ENCODE results near the gene KDM7A. TPM values are rescaled to one million over a fixed set of nuclear protein-coding genes. Genes with fewer than 3 reads are reported as not detected.

The KDM7A gene
- total RNA-seq, 2 donors from 2014 or later, result 12.8 to 15.4 TPM

DNA sequence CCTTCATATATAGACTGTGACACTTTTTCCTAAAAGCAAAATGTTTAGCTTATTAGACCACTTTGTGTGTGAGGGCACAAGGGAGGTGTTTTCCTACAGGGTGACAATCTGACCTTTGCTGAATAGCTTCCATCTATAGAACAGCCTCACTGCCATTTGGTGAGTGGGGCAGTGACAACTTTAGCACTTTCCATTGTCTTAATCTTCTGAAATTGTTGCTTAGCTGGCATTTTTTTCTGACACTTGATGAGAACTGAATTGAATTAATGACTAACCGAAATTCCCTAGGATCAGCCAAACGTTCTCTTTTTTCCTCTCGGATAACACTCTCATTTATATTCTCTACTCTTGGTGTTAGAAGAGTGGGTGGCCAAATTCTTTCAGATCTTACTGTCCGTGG, 30.2 kb downstream of the KDM7A start:
- TF ChIP-seq, protein P1, sequence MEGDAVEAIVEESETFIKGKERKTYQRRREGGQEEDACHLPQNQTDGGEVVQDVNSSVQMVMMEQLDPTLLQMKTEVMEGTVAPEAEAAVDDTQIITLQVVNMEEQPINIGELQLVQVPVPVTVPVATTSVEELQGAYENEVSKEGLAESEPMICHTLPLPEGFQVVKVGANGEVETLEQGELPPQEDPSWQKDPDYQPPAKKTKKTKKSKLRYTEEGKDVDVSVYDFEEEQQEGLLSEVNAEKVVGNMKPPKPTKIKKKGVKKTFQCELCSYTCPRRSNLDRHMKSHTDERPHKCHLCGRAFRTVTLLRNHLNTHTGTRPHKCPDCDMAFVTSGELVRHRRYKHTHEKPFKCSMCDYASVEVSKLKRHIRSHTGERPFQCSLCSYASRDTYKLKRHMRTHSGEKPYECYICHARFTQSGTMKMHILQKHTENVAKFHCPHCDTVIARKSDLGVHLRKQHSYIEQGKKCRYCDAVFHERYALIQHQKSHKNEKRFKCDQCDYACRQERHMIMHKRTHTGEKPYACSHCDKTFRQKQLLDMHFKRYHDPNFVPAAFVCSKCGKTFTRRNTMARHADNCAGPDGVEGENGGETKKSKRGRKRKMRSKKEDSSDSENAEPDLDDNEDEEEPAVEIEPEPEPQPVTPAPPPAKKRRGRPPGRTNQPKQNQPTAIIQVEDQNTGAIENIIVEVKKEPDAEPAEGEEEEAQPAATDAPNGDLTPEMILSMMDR (IDR thresholded peaks at IDR 0.05), result no peak
- no peak overlapping the region for H3K27ac ChIP-seq

DNA sequence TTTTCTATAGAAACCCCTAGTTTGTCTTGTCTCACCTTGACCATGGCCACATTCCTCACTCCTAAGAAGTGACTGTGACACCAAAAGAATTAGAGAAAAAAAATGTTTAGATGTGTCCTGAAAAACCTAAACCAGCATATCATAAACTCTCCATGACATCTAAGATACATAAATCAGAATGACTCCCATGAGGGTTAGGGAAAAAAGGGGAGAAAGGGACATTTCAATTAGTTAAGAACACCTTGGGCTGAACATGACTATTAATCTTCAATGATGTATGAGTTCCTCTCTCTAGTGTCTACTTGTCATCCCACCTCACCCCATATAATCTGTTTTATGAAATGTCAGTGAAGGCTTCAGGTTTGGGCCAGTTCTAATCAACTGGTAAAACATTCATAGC, 31.1 kb downstream of the KDM7A start:
- no peaks in the 10 kb centered on the region for H3K9me3 ChIP-seq
- peaks cover 0 to 24% of the 10 kb centered on the region in 2 donors for H3K4me1 ChIP-seq

More for the DNA sequence above, 30.2 kb downstream of the KDM7A start:
- Histone ChIP-seq H3K4me1 (peaks cover 0 to 24% of the 10 kb centered on the region in 2 donors), H3K4me3 (no peak overlapping the region), H3K27me3 (no peaks in the 10 kb centered on the region), H3K9me3 (no peaks in the 10 kb centered on the region), H3K36me3 (no peaks in the 10 kb centered on the region)
- no peak for DNase-seq (ENCODE audit: low spot score)

DNA sequence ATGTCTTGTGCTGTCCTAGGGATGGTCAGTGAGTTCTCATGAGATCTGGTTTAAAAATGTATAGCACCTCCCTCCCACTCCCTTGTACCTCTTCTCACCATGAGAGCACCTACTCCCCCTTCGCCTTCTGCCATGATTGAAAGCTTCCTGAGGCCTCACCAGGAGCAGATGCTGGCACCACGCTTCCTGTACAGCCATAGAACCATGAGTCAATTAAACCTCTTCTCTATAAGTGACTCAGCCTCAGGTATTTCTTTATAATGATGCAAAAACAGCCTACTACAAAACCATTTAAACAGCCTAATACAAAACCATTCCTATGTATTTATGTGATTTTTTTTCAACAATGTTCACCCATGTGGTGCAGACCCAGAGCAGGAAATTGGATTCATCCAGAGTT, 32.0 kb downstream of the KDM7A start:
- H3K27me3 ChIP-seq, result no peaks in the 10 kb centered on the region

More for the DNA sequence above, 31.1 kb downstream of the KDM7A start:
- Histone ChIP-seq H3K36me3 (no peaks in the 10 kb centered on the region), H3K27ac (no peak overlapping the region), H3K4me3 (no peak overlapping the region), H3K27me3 (no peaks in the 10 kb centered on the region)
- TF ChIP-seq, protein P1 (IDR thresholded peaks at IDR 0.05), result no peak
- DNase-seq (ENCODE audit: low spot score), result no peak

DNA sequence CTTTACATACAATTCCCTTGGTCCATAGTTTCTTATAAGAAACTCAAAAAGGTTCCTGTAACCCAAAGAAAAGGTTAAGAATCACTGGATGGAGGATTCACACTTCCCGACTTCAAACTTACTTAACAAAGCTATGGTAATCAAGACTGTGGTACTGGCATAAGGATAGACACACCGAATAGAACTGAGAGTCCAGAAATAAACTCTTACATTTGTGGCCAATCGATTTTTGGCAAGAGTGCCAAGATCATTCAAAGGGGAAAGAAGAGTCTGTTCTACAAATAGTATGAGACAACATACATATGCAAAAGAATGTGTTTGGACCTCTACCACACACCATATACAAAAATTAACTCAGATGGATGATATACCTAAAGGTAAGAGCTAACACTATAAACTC, 32.8 kb downstream of the KDM7A start:
- no peak for DNase-seq (ENCODE audit: low spot score)
- TF ChIP-seq, protein P1 (IDR thresholded peaks at IDR 0.05), result no peak
- H3K4me3 ChIP-seq, result no peak overlapping the region
- H3K4me1 ChIP-seq, result peaks cover 0 to 21% of the 10 kb centered on the region in 2 donors
- no peaks in the 10 kb centered on the region for H3K27me3 ChIP-seq
- no peak overlapping the region for H3K27ac ChIP-seq
- H3K9me3 ChIP-seq, result no peaks in the 10 kb centered on the region
- no peaks in the 10 kb centered on the region for H3K36me3 ChIP-seq

More for the DNA sequence above, 32.0 kb downstream of the KDM7A start:
- no peak overlapping the region for H3K4me3 ChIP-seq
- no peak overlapping the region for H3K27ac ChIP-seq
- no peaks in the 10 kb centered on the region for H3K9me3 ChIP-seq
- no peaks in the 10 kb centered on the region for H3K36me3 ChIP-seq
- peaks cover 0 to 24% of the 10 kb centered on the region in 2 donors for H3K4me1 ChIP-seq
- TF ChIP-seq, protein P1 (IDR thresholded peaks at IDR 0.05), result no peak
- DNase-seq (ENCODE audit: low spot score), result no peak

DNA sequence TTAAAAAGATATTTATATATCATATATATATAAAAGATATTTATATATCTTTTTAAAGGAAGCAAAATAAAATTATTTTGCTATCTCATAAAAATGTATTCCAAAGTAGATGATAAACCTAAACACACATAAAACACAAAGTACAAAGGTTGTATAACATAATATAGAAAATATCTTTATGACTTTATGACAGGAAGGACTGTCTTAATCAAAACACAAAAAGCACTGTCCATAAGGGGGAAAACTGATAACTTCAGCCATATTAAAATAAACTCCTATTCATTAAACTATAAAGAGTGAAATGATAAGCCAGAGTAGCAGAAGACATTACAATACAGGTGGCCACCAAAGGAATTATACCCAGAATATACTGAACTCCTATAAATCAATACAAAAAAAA, 34.8 kb downstream of the KDM7A start:
- DNase-seq (ENCODE audit: low spot score), result no peak
- Histone ChIP-seq H3K4me3 (no peak overlapping the region), H3K36me3 (peaks cover 5% of the 10 kb centered on the region), H3K27me3 (no peaks in the 10 kb centered on the region), H3K27ac (no peak overlapping the region), H3K4me1 (peaks cover 0 to 6% of the 10 kb centered on the region in 2 donors), H3K9me3 (no peaks in the 10 kb centered on the region)
- TF ChIP-seq, protein P1 (IDR thresholded peaks at IDR 0.05), result no peak

DNA sequence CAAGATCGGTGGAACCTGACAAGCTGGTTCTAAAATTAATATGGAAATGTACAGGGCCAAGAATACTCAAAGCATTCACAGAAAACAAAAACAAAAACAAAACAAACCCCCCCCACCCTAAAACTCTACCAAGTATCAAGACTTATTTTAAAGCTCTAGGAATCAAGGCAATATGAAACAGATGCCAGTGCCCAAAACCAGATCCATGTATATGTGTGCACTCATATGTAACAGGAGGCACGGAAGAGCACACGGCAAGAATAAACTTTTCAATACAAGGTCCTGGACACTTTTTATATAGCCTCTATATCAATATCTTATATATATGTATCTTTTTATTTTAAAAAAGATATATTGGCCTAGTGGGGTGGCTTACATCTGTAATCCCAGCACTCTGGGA, 35.5 kb downstream of the KDM7A start:
- H3K9me3 ChIP-seq, result no peaks in the 10 kb centered on the region
- TF ChIP-seq, protein P1 (IDR thresholded peaks at IDR 0.05), result no peak
- H3K36me3 ChIP-seq, result peaks cover 5% of the 10 kb centered on the region
- no peak overlapping the region for H3K4me3 ChIP-seq
- DNase-seq (ENCODE audit: low spot score), result no peak
- H3K4me1 ChIP-seq, result peaks cover 0 to 2% of the 10 kb centered on the region in 2 donors
- no peak overlapping the region for H3K27ac ChIP-seq
- H3K27me3 ChIP-seq, result no peaks in the 10 kb centered on the region

All from right atrium auricular region (tissue), 2 donors.